ENCODE data around the gene FES.

GRCh38 chr15:90873488-90873997, 10.8 kb upstream of the FES start:
- TF ChIP-seq CTCF (IDR thresholded peaks at IDR 0.05) (no peak), EP300 (IDR thresholded peaks at IDR 0.05) (no peak)
